Erythroblast (primary cell): Measurements from ENCODE around the gene TSPEAR.

Source experiments
- GATA1 ChIP-seq: IDR thresholded peaks from 2 replicates; pipeline ENCODE4 v1.6.1; 2011; ENCODE audit warnings: low read depth, mild to moderate bottlenecking, control low read depth, low read length, moderate library complexity
- POLR2A ChIP-seq: IDR thresholded peaks from 2 replicates; pipeline ENCODE4 v1.6.1; 2011; ENCODE audit warnings: mild to moderate bottlenecking, low read length

GRCh38 chr21:44616591-44616926 is 94.8 kb downstream of the TSPEAR start:
- no peak for TF ChIP-seq POLR2A
- no peak for TF ChIP-seq GATA1
